Breast epithelium (tissue), 4 donors: ENCODE data around the gene HIPK2. TPM values are rescaled to one million over a fixed set of nuclear protein-coding genes. Genes with fewer than 3 reads are reported as not detected.

Experiments
- DNase-seq, 2 donors: peaks; one replicate each; pipeline ENCODE4 v3.0.0-alpha.2; 2019; ENCODE audit warnings: low spot score in 2 of 2
- H3K27ac ChIP-seq, 2 donors: fragments of 200-600 bp; sonication (generic) in 1 of 2; one replicate each; pipeline ENCODE4 v1.5.1; 2016 to 2019; ENCODE audit warnings: mild to moderate bottlenecking in 1 of 2
- H3K27me3 ChIP-seq, 2 donors: fragments of 200-600 bp; sonication (generic) in 1 of 2; one replicate each; pipeline versions ENCODE4 v1.5.1 to v1.6.0; 2017 to 2019; ENCODE audit warnings: control low read depth in 1 of 2, mild to moderate bottlenecking in 1 of 2
- H3K36me3 ChIP-seq: fragments of 200-600 bp; one replicate; pipeline ENCODE4 v1.5.1; 2019
- H3K4me1 ChIP-seq, 2 donors: fragments of 200-600 bp; sonication (generic); one replicate each; pipeline ENCODE4 v1.5.1; 2016 to 2019; ENCODE audit warnings: control low read depth in 1 of 2
- H3K4me3 ChIP-seq, 3 donors: fragments of 200-600 bp; sonication (generic); 1 replicate in 2 of 3; 2 replicates in 1 of 3; pipeline ENCODE4 v1.5.1; 2016 to 2019; ENCODE audit warnings: mild to moderate bottlenecking in 3 of 3, moderate library complexity in 2 of 3
- H3K9me3 ChIP-seq, 2 donors: fragments of 200-600 bp; sonication (generic) in 1 of 2; one replicate each; pipeline ENCODE4 v1.5.1; 2016 to 2019; ENCODE audit warnings: control low read depth in 1 of 2
- POLR2A ChIP-seq: fragments of 450-650 bp; IDR thresholded peaks from one replicate; pipeline ENCODE4 v1.6.1; 2016; ENCODE audit warnings: antibody characterized with exemption, mild to moderate bottlenecking, moderate library complexity
- POLR2AphosphoS5 ChIP-seq, 3 donors: sonication (generic); formaldehyde crosslinking; IDR thresholded peaks; one replicate each; pipeline ENCODE4 v1.6.1; 2017; ENCODE audit warnings: antibody characterized with exemption in 3 of 3
- intact Hi-C: fragments of 100-400 bp; cut with DNase I; formaldehyde crosslinking; loops from one replicate; pipeline ENCODE4 v1.15.1; 2023; ENCODE audit warnings: low total_unique reads
- total RNA-seq, 3 donors: library from RNA; depleted of rRNA; stranded (reverse); fragments of >200 nt; gene quantifications; one replicate each; pipeline ENCODE4 v1.1.0, GENCODE V29; 2016
- TF ChIP-seq, protein P1 (sequence below), 3 donors: fragments of 450-650 bp; IDR thresholded peaks; one replicate each; pipeline ENCODE4 v1.5.1; 2016 to 2017; ENCODE audit warnings: antibody characterized with exemption in 3 of 3, mild to moderate bottlenecking in 3 of 3, moderate library complexity in 3 of 3

HIPK2 gene
- total RNA-seq, 3 donors from 2014 or later: 26.4 to 31.8 (median 31.1) TPM

DNA sequence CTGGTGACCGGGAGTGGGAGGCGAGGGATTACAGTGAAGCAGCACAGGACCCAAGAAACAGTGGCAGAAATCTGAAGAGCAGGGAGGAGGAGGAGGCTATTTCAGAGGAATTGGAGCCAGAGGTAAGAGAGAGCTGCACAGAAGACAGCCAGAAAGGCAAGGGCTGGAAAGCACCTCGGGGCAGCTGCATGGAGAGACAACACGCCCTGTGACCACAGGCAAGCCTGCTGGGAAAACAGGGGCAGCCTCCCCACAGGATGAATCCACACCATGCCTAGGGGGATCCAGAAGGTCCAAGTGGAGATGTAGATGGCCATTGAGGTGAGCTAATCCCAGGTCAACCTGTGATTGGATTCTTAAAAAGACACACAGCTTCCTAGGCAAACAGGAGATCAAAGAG is 135.5 kb downstream of the HIPK2 start:
- no peak for DNase-seq
- Histone ChIP-seq H3K9me3 (no peaks in the 10 kb centered on the region), H3K27me3 (no peaks in the 10 kb centered on the region), H3K36me3 (no peaks in the 10 kb centered on the region), H3K4me3 (no peak overlapping the region), H3K4me1 (no peaks in the 10 kb centered on the region), H3K27ac (no peak overlapping the region)
- intact Hi-C loops: no loop called here
- no peak for TF ChIP-seq POLR2A
- TF ChIP-seq, protein P1, sequence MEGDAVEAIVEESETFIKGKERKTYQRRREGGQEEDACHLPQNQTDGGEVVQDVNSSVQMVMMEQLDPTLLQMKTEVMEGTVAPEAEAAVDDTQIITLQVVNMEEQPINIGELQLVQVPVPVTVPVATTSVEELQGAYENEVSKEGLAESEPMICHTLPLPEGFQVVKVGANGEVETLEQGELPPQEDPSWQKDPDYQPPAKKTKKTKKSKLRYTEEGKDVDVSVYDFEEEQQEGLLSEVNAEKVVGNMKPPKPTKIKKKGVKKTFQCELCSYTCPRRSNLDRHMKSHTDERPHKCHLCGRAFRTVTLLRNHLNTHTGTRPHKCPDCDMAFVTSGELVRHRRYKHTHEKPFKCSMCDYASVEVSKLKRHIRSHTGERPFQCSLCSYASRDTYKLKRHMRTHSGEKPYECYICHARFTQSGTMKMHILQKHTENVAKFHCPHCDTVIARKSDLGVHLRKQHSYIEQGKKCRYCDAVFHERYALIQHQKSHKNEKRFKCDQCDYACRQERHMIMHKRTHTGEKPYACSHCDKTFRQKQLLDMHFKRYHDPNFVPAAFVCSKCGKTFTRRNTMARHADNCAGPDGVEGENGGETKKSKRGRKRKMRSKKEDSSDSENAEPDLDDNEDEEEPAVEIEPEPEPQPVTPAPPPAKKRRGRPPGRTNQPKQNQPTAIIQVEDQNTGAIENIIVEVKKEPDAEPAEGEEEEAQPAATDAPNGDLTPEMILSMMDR (IDR thresholded peaks at IDR 0.05): no peak
- no peak for TF ChIP-seq POLR2AphosphoS5 (IDR thresholded peaks at IDR 0.05)

DNA sequence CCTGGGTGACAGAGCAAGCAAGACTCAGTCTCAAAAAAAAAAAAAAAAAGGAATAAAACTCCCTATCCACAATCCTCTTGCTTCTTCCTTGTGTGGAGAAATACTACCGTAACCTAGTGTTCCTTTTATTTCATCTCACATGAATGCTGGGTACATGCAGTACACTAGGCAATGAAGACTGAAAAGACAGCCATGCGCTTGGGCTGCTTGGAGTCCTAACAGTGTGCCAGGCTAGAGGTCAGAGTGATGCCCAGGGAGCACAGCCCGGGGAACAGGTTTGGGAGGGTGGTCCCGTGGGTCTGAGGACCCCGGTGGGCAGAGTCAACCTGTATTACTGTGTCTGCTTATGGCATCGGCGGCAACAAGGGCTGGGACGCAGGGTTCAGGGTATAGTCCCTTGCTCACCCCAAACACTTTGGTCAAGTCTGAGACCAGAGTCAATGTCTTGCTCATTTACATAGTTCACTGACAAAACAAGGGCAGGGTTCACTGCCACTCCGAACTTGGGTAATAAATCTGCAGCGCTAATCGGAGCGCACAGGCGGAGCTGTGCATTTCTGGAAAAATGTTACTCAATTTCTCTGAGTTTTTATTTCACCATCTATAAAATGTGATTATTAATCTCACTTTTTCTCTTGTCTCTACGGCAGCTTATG is 136.3 kb downstream of the HIPK2 start:
- H3K36me3 ChIP-seq: no peaks in the 10 kb centered on the region
- H3K4me1 ChIP-seq: no peaks in the 10 kb centered on the region
- DNase-seq: no peak
- H3K4me3 ChIP-seq: no peak overlapping the region
- no peaks in the 10 kb centered on the region for H3K27me3 ChIP-seq
- intact Hi-C loops: no loop called here
- H3K9me3 ChIP-seq: no peaks in the 10 kb centered on the region
- H3K27ac ChIP-seq: no peak overlapping the region
- TF ChIP-seq POLR2AphosphoS5 (IDR thresholded peaks at IDR 0.05) (no peak), POLR2A (no peak)
- TF ChIP-seq, protein P1 (IDR thresholded peaks at IDR 0.05): no peak

DNA sequence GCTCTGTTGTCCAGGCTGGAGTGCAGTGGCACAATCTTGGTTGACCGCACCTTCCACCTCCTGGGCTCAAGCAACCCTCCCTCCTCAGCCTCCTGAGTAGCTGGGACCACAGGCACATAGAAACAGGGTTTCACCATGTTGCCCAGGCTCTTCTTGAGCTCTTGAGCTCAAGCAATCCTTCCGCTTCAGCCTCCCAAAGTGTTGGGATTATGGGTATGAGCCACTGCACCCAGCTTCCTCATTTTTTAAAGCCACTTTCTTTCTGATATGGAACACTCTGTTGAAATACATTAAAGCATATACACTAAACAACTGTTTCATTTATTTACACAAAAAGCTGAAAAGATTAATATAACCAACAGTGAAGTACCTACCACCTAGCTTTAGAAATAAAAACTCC is 137.1 kb downstream of the HIPK2 start:
- Histone ChIP-seq H3K4me1 (no peaks in the 10 kb centered on the region), H3K27ac (no peak overlapping the region), H3K27me3 (no peaks in the 10 kb centered on the region), H3K36me3 (no peaks in the 10 kb centered on the region), H3K9me3 (no peaks in the 10 kb centered on the region), H3K4me3 (no peak overlapping the region)
- DNase-seq: no peak
- intact Hi-C loops: no loop called here
- TF ChIP-seq, protein P1 (IDR thresholded peaks at IDR 0.05): no peak
- TF ChIP-seq POLR2AphosphoS5 (IDR thresholded peaks at IDR 0.05) (no peak), POLR2A (no peak)

DNA sequence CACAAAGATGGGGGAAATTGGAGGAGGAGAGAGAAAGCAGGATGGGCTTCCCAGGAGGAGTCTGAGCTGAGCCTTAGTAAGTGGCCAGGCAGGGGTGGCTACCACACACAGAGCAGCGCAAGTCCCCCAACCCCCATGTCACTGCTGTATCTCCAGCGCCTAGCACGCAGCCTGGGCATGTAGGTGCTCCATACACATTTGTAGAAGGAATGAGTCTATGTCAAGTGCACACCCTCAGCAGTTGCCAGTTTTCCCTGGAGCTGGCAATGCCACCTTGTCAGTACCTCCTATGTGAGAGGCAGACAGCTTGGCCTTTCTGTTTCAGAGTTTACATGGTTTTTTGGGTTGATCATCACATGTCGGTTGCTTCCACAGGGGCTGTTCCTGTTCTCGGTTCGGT is 138.2 kb downstream of the HIPK2 start:
- Histone ChIP-seq H3K27me3 (no peaks in the 10 kb centered on the region), H3K4me3 (no peak overlapping the region), H3K9me3 (no peaks in the 10 kb centered on the region), H3K4me1 (no peaks in the 10 kb centered on the region), H3K27ac (no peak overlapping the region), H3K36me3 (no peaks in the 10 kb centered on the region)
- no peak for DNase-seq
- TF ChIP-seq POLR2AphosphoS5 (IDR thresholded peaks at IDR 0.05): no peak
- TF ChIP-seq POLR2A: no peak
- intact Hi-C loops: no loop called here

DNA sequence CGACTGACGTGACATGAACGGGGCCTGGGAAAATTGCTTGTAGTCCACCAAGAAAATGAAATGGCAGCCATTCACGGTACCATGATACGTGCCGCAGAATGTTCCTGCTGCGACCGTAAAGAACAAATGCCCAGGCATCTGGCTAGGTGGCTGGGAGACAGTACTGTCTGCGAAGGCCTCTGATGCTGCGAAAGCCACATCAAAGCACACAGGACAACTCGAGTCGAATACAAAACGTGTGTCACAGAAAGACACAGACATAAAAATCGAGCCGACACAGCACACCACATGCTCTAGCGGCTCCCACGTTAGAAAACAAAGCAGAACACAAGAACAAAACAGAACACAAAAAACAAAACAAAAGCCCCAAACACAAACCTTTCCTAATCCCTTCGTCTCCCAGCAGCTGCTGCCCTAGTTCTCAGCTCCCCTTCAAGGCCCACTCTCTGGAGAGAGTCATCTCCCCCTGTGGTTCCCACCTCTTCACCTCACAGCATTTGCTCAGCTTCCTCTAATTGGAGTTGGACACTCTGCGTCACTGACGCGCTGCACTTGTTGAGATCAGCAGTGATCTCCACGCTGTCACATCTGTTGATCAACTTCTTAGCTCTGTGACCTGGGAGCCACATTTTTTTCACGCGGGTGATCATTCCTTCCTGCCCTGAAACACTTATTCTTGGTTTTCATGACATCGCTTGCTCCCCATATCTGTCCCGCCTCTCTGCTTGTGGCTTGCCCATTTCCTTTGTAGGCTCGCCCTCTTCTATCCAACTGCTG is 142.1 kb downstream of the HIPK2 start:
- no peak overlapping the region for H3K27ac ChIP-seq
- no peaks in the 10 kb centered on the region for H3K9me3 ChIP-seq
- intact Hi-C loops: no loop called here
- no peaks in the 10 kb centered on the region for H3K4me1 ChIP-seq
- no peaks in the 10 kb centered on the region for H3K27me3 ChIP-seq
- H3K4me3 ChIP-seq: no peak overlapping the region
- DNase-seq: no peak
- H3K36me3 ChIP-seq: peaks cover under 1% of the 10 kb centered on the region
- TF ChIP-seq POLR2A (no peak), POLR2AphosphoS5 (IDR thresholded peaks at IDR 0.05) (no peak)
- TF ChIP-seq, protein P1 (IDR thresholded peaks at IDR 0.05): no peak
